ENCODE measurements around the gene KCNMB2.

KCNMB2 gene

GRCh38 chr3:178583963-178584575 is 47.8 kb downstream of the KCNMB2 start:
- DNase-seq = no peak

- no peak for DNase-seq
Measured at GRCh38 chr3:178584722-178585380, 48.6 kb downstream of the KCNMB2 start.

- no peak for DNase-seq
Measured at GRCh38 chr3:178585454-178585853, 49.2 kb downstream of the KCNMB2 start.

- no peak for DNase-seq
Measured at GRCh38 chr3:178586076-178586475, 49.8 kb downstream of the KCNMB2 start.

GRCh38 chr3:178588628-178589027 is 52.4 kb downstream of the KCNMB2 start:
- DNase-seq = no peak

GRCh38 chr3:178593786-178594185 is 57.5 kb downstream of the KCNMB2 start:
- no peak for DNase-seq

- DNase-seq = no peak
Measured at GRCh38 chr3:178597371-178597770, 61.1 kb downstream of the KCNMB2 start.

- DNase-seq = no peak
Measured at GRCh38 chr3:178602856-178603255, 66.6 kb downstream of the KCNMB2 start.

GRCh38 chr3:178603735-178604134 is 67.5 kb downstream of the KCNMB2 start:
- no peak for DNase-seq

- peak; percentile 9 for DNase-seq
Measured at GRCh38 chr3:178618197-178618596, 82.0 kb downstream of the KCNMB2 start.

GRCh38 chr3:178618896-178619295 is 82.7 kb downstream of the KCNMB2 start:
- no peak for DNase-seq

GRCh38 chr3:178623666-178624255 is 87.5 kb downstream of the KCNMB2 start:
- DNase-seq = no peak

GRCh38 chr3:178624276-178624675 is 88.0 kb downstream of the KCNMB2 start:
- DNase-seq = no peak

- DNase-seq = no peak
Measured at GRCh38 chr3:178625053-178625600, 88.9 kb downstream of the KCNMB2 start.

GRCh38 chr3:178628037-178628436 is 91.8 kb downstream of the KCNMB2 start:
- DNase-seq = no peak

- DNase-seq = no peak
Measured at GRCh38 chr3:178629430-178630178, 93.4 kb downstream of the KCNMB2 start.

- DNase-seq = no peak
Measured at GRCh38 chr3:178631950-178632349, 95.7 kb downstream of the KCNMB2 start.

- no peak for DNase-seq
Measured at GRCh38 chr3:178634975-178635374, 98.7 kb downstream of the KCNMB2 start.

- no peak for DNase-seq
Measured at GRCh38 chr3:178637802-178638201, 101.6 kb downstream of the KCNMB2 start.

GRCh38 chr3:178645503-178645902 is 109.3 kb downstream of the KCNMB2 start:
- no peak for DNase-seq

GRCh38 chr3:178646186-178646862 is 110.1 kb downstream of the KCNMB2 start:
- DNase-seq = no peak

GRCh38 chr3:178655488-178655887 is 119.3 kb downstream of the KCNMB2 start:
- DNase-seq = no peak
